ENCODE results near the gene KIRREL3. TPM values are rescaled to one million over a fixed set of nuclear protein-coding genes. Genes with fewer than 3 reads are reported as not detected.

KIRREL3 gene
- total RNA-seq, 4 donors from 2014 or later, result 0.19 TPM; not detected in 3

DNA sequence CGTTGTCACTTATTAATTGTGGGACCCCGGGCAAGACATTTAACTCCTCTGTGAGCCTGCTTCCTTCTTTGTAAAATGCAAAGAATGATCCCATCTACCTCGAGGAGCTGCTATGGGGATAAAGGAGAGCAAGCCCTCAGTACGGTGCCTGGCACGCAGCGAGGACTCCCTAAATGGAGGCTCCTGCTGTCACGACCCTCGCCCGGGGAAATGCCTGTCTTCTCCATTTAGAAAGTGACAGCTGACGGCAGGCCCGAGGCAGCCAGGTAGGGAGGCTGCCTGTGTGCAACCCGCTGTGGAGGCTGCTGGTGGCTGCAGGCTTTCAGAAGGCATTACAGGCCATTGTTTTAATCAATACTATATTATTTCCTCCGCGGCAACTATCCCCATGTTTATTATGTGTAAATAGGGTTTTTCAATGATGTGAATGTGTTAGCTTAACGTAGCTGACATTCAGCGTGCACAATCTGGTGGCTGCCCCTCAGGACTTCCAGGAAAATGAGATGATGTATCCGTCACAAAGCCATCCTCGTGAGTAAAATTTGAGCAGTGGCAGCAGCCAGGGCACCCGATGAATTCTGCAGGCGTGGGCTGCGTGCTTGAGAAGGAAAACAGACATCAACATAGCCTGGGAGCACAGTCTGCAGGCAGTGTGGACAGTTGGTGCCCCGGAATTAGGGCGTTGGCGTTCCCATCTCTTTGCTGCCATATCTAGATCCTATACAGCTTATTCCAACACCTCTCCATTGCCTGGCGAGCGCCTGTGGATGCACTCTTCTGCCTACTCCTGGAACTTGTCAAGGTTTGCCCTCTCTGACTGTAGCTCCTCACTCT is 416.8 kb downstream of the KIRREL3 start:
- Histone ChIP-seq H3K27me3 (peaks cover 0 to 57% (median 0%) of the 10 kb centered on the region in 4 donors), H3K4me3 (no peak overlapping the region), H3K4me1 (peaks cover 0 to 15% (median 6%) of the 10 kb centered on the region in 3 donors), H3K36me3 (no peaks in the 10 kb centered on the region), H3K27ac (no peak overlapping the region), H3K9me3 (no peaks in the 10 kb centered on the region)
- DNase-seq, result no peak
- intact Hi-C loops (cut with DNase I), result no loop called here
- TF ChIP-seq, protein P1, sequence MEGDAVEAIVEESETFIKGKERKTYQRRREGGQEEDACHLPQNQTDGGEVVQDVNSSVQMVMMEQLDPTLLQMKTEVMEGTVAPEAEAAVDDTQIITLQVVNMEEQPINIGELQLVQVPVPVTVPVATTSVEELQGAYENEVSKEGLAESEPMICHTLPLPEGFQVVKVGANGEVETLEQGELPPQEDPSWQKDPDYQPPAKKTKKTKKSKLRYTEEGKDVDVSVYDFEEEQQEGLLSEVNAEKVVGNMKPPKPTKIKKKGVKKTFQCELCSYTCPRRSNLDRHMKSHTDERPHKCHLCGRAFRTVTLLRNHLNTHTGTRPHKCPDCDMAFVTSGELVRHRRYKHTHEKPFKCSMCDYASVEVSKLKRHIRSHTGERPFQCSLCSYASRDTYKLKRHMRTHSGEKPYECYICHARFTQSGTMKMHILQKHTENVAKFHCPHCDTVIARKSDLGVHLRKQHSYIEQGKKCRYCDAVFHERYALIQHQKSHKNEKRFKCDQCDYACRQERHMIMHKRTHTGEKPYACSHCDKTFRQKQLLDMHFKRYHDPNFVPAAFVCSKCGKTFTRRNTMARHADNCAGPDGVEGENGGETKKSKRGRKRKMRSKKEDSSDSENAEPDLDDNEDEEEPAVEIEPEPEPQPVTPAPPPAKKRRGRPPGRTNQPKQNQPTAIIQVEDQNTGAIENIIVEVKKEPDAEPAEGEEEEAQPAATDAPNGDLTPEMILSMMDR (IDR thresholded peaks at IDR 0.05), result no peak
- no peak for TF ChIP-seq POLR2A (IDR thresholded peaks at IDR 0.05)
- 80 to 88% methylated on average over 21 to 26 of the region's 26 CpGs for WGBS, 2 donors

DNA sequence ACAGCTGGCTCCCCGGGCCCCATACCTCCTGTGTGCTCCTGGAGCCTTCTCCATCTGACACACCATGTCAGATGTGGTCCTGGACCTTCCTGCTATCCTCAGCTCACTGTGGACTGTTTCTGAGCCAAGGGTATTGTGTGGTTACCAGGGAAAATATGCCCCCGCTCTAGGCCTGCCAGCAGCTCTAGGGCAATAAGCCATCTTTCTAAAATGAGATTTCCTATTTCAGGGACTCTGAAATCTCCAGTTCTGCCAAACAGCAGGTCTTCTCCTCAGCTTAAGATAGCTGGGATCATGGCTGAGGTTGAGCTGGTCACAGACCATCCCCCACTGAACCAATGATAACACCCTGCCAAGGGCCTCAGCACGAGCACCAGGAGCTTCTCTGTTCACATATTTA is 417.5 kb downstream of the KIRREL3 start:
- no peak overlapping the region for H3K27ac ChIP-seq
- TF ChIP-seq, protein P1 (IDR thresholded peaks at IDR 0.05), result no peak
- TF ChIP-seq POLR2A (IDR thresholded peaks at IDR 0.05), result no peak
- 62 to 89% methylated on average over 1 to 3 of the region's 3 CpGs for WGBS, 2 donors
- H3K36me3 ChIP-seq, result no peaks in the 10 kb centered on the region
- H3K27me3 ChIP-seq, result peaks cover 0 to 57% (median 0%) of the 10 kb centered on the region in 4 donors
- intact Hi-C loops (cut with DNase I), result no loop called here
- H3K4me3 ChIP-seq, result no peak overlapping the region
- H3K4me1 ChIP-seq, result peaks cover 0 to 15% (median 6%) of the 10 kb centered on the region in 3 donors
- no peaks in the 10 kb centered on the region for H3K9me3 ChIP-seq
- DNase-seq, result no peak

DNA sequence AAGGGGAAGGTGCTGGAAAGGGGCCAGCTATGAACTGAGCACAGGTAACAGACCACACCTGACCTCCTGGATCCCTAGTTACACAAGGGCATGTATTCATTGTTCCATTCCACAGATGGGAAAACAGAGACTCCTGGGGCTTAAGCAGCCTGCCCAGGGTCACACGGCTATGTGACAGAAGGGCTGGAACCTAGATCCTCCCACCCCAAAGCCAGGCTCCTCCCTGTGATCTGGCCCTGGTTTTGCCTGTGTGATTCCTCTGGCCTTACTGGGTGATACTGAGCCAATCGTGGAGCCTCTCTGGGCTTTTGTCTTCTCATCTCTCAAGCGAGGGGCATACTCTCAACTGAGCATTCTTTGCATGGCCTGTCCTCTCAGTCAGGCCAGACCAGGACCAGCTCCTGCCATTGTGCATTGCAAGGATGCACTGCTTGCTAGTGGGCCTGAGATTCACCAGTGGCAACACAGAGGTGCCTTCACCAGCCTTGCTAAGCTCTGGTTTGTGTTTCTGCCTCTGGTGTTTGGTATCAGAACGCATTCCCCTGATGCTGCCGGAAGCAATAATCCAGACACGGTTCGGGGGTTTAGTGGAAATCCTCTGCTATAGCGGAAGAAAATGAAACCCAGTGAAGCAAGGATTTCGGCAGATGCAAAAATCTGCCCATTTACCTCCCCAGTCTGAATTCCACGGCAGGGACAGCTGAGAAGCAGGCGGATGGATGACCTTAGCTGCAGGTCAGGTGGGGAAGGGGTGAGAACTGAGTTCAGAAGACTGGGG is 418.5 kb downstream of the KIRREL3 start:
- H3K27me3 ChIP-seq, result peaks cover 0 to 58% (median 0%) of the 10 kb centered on the region in 4 donors
- WGBS, 2 donors, result 77 to 80% methylated on average over 6 to 10 of the region's 11 CpGs
- TF ChIP-seq POLR2A (IDR thresholded peaks at IDR 0.05), result no peak
- TF ChIP-seq, protein P1 (IDR thresholded peaks at IDR 0.05), result no peak
- DNase-seq, result no peak
- intact Hi-C loops (cut with DNase I), result no loop called here
- H3K4me3 ChIP-seq, result no peak overlapping the region
- peaks cover 0 to 15% (median 6%) of the 10 kb centered on the region in 3 donors for H3K4me1 ChIP-seq
- H3K27ac ChIP-seq, result no peak overlapping the region
- H3K36me3 ChIP-seq, result no peaks in the 10 kb centered on the region
- no peaks in the 10 kb centered on the region for H3K9me3 ChIP-seq

DNA sequence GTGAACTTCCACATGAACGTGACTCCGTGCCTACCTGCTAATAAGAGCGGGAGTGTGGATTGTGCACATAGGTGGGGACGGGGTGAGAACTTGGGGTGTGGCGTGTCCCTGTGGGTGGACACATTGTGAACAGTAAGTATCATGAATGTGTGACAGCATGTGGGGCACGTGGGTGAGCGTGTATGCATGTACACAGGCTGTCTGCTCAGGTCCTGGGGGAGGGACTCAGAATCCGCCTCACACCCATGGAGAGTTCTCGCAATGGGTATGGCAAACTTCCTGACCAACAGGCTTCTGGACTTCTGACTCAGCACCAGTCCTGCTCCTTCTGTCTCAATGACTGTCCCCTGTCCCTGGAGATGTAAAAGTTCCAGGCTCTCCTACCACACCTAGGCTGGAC is 422.1 kb downstream of the KIRREL3 start:
- H3K27ac ChIP-seq, result no peak overlapping the region
- H3K9me3 ChIP-seq, result no peaks in the 10 kb centered on the region
- DNase-seq, result no peak
- 71 to 81% methylated on average over 8 of the region's 9 CpGs for WGBS, 2 donors
- no peaks in the 10 kb centered on the region for H3K4me1 ChIP-seq
- H3K27me3 ChIP-seq, result peaks cover 0 to 72% (median 0%) of the 10 kb centered on the region in 4 donors
- intact Hi-C loops (cut with DNase I), result no loop called here
- no peaks in the 10 kb centered on the region for H3K36me3 ChIP-seq
- no peak for TF ChIP-seq POLR2A (IDR thresholded peaks at IDR 0.05)
- TF ChIP-seq, protein P1 (IDR thresholded peaks at IDR 0.05), result no peak
- no peak overlapping the region for H3K4me3 ChIP-seq

DNA sequence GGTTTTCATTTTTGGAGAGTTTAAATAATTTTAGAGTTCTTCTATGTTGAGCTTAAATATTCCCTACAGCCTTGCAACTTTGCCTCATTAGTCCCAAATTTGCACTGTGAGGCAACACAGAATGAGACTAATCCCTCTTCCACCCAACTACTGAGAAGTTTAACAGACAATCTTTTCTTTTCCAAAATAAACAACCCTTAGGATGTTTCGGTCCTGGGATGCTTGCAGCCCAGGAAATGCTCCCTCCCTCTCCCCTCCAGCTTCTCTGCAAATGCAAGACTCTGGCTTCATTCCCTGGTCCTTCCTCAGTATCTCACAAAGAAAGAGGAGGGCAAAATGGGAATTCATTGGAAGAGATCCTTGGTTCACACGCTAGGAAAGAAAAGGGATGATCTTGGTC is 422.5 kb downstream of the KIRREL3 start:
- no peak overlapping the region for H3K4me3 ChIP-seq
- 40 to 55% methylated on average over 2 of the region's 2 CpGs for WGBS, 2 donors
- TF ChIP-seq POLR2A (IDR thresholded peaks at IDR 0.05), result no peak
- TF ChIP-seq, protein P1 (IDR thresholded peaks at IDR 0.05), result no peak
- H3K9me3 ChIP-seq, result no peaks in the 10 kb centered on the region
- H3K4me1 ChIP-seq, result no peaks in the 10 kb centered on the region
- H3K27ac ChIP-seq, result no peak overlapping the region
- intact Hi-C loops (cut with DNase I), result no loop called here
- DNase-seq, result no peak
- peaks cover 0 to 72% (median 0%) of the 10 kb centered on the region in 4 donors for H3K27me3 ChIP-seq
- H3K36me3 ChIP-seq, result no peaks in the 10 kb centered on the region

Measured in esophagus squamous epithelium (tissue), 5 donors.